ENCODE results near the gene PARP12. TPM values are rescaled to one million over a fixed set of nuclear protein-coding genes. Genes with fewer than 3 reads are reported as not detected.

Gene PARP12
- total and polyA plus RNA-seq, 8 donors = 10.8 to 34.8 (median 22.3) TPM

DNA sequence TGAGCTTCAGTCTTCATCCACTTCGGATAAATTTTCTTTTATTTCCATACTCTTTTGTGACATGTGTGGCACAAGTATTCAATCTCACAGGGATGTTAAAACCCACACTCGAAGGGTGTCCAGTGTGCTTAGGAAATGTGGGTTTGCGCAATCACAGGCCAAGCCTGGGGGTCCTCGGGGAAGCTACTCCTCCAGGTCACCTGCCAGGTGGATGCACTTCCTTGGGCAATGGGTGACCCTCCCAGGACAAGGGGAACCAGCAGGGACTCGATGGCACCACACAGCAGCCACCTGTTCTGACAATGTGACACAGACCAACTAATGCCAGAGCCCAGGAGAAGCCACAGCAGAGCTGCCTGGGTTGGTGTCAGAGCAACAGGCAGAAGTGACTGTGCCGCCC lies 39.0 kb downstream of the PARP12 start:
- WGBS, 2 donors = 84 to 87% methylated on average over 6 of the region's 6 CpGs

DNA sequence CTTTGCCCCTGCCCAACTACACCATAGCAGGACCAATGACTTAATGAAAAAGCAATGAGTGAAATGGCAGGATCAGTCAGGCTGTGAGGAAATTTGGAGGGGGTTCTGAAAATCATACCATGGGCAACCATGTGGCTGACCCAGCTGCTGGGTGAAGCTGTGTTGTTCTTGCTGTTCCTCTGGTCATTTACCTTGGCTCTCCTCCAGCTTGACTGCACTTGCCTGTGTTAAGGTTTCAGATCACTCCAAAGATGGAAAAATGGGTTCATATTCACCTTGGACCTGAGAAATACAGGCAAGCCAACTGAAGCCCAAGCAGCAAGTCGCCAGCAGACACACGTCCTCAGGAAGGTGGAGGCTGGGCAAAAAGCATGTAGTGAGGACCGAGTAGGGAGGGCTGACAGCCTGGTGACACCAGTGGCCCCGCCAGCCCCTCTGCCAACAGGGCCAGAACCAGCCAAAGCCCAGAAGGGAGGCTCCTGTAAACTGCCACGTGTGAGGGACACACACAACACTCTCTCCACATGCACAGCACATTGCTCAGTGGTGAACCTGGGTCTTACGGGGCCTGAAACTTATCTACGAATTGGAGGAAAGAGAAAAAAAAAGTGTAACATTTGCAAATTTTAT lies 40.1 kb downstream of the PARP12 start:
- TF ChIP-seq, protein P1, sequence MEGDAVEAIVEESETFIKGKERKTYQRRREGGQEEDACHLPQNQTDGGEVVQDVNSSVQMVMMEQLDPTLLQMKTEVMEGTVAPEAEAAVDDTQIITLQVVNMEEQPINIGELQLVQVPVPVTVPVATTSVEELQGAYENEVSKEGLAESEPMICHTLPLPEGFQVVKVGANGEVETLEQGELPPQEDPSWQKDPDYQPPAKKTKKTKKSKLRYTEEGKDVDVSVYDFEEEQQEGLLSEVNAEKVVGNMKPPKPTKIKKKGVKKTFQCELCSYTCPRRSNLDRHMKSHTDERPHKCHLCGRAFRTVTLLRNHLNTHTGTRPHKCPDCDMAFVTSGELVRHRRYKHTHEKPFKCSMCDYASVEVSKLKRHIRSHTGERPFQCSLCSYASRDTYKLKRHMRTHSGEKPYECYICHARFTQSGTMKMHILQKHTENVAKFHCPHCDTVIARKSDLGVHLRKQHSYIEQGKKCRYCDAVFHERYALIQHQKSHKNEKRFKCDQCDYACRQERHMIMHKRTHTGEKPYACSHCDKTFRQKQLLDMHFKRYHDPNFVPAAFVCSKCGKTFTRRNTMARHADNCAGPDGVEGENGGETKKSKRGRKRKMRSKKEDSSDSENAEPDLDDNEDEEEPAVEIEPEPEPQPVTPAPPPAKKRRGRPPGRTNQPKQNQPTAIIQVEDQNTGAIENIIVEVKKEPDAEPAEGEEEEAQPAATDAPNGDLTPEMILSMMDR (IDR thresholded peaks at IDR 0.05) = no peak
- 65 to 73% methylated on average over 7 of the region's 7 CpGs for WGBS, 2 donors
- DNase-seq = peak in 2 of 6 donors; percentile 42 to 45
- Histone ChIP-seq H3K9me3 (no peaks in the 10 kb centered on the region), H3K27ac (no peak overlapping the region), H3K4me3 (no peak overlapping the region), H3K36me3 (peaks cover 0 to 30% (median 0%) of the 10 kb centered on the region in 3 donors), H3K4me1 (no peaks in the 10 kb centered on the region), H3K27me3 (no peaks in the 10 kb centered on the region)
- no peak for FAIRE-seq
- ATAC-seq = peak; percentile 54 to 79 (median 74)
- intact Hi-C loops (cut with DNase I) = no loop called here

More for the DNA sequence above, 39.0 kb downstream of the PARP12 start:
- peaks cover 0 to 30% (median 0%) of the 10 kb centered on the region in 3 donors for H3K36me3 ChIP-seq
- DNase-seq = no peak
- H3K4me3 ChIP-seq = no peak overlapping the region
- H3K4me1 ChIP-seq = no peaks in the 10 kb centered on the region
- no peak for ATAC-seq
- H3K9me3 ChIP-seq = no peaks in the 10 kb centered on the region
- no peaks in the 10 kb centered on the region for H3K27me3 ChIP-seq
- TF ChIP-seq, protein P1 (IDR thresholded peaks at IDR 0.05) = no peak
- H3K27ac ChIP-seq = no peak overlapping the region
- intact Hi-C loops (cut with DNase I) = no loop called here
- no peak for FAIRE-seq

DNA sequence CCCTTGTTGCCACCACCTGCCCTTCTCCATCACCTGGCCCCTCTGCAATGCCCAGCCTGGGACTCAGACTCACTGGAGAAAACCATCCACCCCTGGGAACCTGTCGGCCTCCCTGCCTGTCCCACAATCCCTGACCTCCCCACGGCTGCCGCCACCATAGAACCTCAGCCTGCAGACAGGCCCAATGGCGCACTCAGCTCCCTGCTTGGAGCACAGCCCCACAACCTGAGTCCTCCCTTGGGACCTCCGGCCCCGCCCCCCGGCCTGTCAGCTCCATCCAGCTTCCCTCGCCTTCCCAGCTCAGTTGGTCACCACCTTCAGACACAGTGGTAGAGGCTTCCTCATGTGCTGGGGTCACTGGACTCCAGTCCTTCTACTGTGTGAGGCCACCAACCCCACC lies 41.1 kb downstream of the PARP12 start:
- no peak for FAIRE-seq
- peaks cover 0 to 29% (median 0%) of the 10 kb centered on the region in 3 donors for H3K36me3 ChIP-seq
- ATAC-seq = no peak

DNA sequence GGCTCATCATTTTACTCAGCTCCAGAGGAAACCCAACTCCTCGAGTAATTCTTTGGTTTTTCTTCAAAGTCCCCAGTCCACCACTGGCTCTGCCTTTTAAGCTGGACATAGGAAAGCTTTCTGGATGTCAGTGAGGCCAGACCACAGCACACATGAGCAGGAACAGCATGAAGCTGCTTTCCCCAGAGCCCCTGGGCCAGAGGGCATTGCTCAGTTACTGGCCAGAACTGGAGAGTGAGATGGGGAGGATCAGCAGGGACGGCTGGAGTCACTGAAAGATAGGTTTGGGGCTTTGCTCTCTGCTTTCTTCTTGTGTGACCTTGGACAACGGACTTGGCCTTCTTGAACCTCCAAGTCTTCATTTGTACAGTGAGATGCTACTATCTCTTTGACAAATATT lies 43.1 kb downstream of the PARP12 start:
- H3K9me3 ChIP-seq = no peaks in the 10 kb centered on the region
- DNase-seq (no peak), ATAC-seq (no peak), FAIRE-seq (no peak)
- TF ChIP-seq, protein P1 (IDR thresholded peaks at IDR 0.05) = no peak
- no peaks in the 10 kb centered on the region for H3K4me1 ChIP-seq
- 55 to 59% methylated on average over 3 of the region's 3 CpGs for WGBS, 2 donors
- H3K27me3 ChIP-seq = no peaks in the 10 kb centered on the region
- no peak overlapping the region for H3K4me3 ChIP-seq
- intact Hi-C loops (cut with DNase I) = no loop called here
- H3K27ac ChIP-seq = no peak overlapping the region
- peaks cover 0 to 16% (median 0%) of the 10 kb centered on the region in 3 donors for H3K36me3 ChIP-seq

More for the DNA sequence above, 41.1 kb downstream of the PARP12 start:
- TF ChIP-seq, protein P1 (IDR thresholded peaks at IDR 0.05) = no peak
- Histone ChIP-seq H3K4me1 (no peaks in the 10 kb centered on the region), H3K27me3 (no peaks in the 10 kb centered on the region), H3K9me3 (no peaks in the 10 kb centered on the region), H3K4me3 (no peak overlapping the region), H3K27ac (no peak overlapping the region)
- no peak for DNase-seq
- intact Hi-C loops (cut with DNase I) = no loop called here
- WGBS, 2 donors = 99% methylated on average over 8 of the region's 8 CpGs

DNA sequence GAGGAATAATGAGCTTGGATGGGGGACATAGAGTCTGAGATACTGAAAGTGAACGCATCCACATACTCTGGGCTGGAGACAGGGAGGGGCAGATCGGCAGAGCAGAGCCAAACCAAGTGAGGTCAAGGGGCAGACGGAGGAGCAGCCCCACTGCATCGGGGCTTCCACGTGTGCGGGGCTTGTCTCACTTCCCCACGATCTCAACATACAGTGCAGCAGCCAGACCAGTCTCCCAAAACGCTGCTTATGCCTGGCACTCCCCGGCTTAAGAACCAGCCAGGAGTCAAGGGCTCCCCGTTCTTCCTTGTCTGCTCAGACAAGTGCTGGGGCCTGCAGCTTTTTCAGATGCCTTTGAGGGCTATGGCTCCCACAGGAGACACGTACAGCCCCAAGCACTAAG lies 43.6 kb downstream of the PARP12 start:
- WGBS, 2 donors = 77 to 79% methylated on average over 11 of the region's 11 CpGs

More for the DNA sequence above, 43.6 kb downstream of the PARP12 start:
- Histone ChIP-seq H3K4me1 (no peaks in the 10 kb centered on the region), H3K27ac (no peak overlapping the region), H3K36me3 (peaks cover 0 to 12% (median 0%) of the 10 kb centered on the region in 3 donors), H3K9me3 (no peaks in the 10 kb centered on the region), H3K27me3 (no peaks in the 10 kb centered on the region), H3K4me3 (no peak overlapping the region)
- intact Hi-C loops (cut with DNase I) = no loop called here
- TF ChIP-seq, protein P1 (IDR thresholded peaks at IDR 0.05) = no peak
- DNase-seq (no peak), FAIRE-seq (no peak), ATAC-seq (no peak)

All from pancreas (tissue), 10 donors.